Posterior vena cava (tissue), 2 donors: ENCODE results near the gene CYP2S1. TPM values are rescaled to one million over a fixed set of nuclear protein-coding genes. Genes with fewer than 3 reads are reported as not detected.

Source experiments
- DNase-seq: peaks from one replicate; pipeline ENCODE4 v3.0.0-alpha.2; 2020; ENCODE audit warnings: low spot score
- intact Hi-C, 2 donors: fragments of 100-400 bp; cut with DNase I; formaldehyde crosslinking; loops; one replicate each; pipeline versions ENCODE4 v1.14.1 to v1.14.2; 2022 to 2023
- total RNA-seq, 2 donors: library from RNA; stranded (reverse); fragmentation: NEBNext Ultra II Directional; extraction: Animal tissue kit (Norgen Biotek cat#: 25700); gene quantifications; one replicate each; pipeline ENCODE4 v1.2.1, GENCODE V29; 2021
- donor health status: DM: yes; HTN: yes; CAD: no.
- donor health status: DM: yes; HTN: yes; CAD: no.

Gene CYP2S1
- total RNA-seq, 2 donors from 2014 or later, result 1.2 to 1.4 TPM

DNA sequence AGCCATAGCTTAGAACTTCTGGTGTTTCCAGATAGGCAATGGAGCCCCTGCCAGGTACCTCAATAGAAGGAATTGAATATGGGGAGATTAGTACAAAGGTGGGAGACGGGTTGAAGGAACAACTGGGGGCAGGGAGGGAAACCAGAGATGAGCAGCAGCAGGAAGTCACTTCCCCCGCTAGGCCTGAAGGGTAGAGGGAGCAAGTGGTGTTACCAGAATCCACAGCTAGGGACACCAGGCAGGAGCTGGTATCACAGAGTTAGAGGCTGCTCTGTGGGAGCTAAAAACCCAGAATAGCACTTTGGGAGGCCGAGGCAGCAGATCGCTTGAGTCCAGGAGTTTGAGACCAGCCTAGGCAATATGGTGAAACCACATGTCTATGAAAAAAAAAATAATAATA is 55.9 kb downstream of the CYP2S1 start:
- intact Hi-C loops, result no loop called here
- no peak for DNase-seq

DNA sequence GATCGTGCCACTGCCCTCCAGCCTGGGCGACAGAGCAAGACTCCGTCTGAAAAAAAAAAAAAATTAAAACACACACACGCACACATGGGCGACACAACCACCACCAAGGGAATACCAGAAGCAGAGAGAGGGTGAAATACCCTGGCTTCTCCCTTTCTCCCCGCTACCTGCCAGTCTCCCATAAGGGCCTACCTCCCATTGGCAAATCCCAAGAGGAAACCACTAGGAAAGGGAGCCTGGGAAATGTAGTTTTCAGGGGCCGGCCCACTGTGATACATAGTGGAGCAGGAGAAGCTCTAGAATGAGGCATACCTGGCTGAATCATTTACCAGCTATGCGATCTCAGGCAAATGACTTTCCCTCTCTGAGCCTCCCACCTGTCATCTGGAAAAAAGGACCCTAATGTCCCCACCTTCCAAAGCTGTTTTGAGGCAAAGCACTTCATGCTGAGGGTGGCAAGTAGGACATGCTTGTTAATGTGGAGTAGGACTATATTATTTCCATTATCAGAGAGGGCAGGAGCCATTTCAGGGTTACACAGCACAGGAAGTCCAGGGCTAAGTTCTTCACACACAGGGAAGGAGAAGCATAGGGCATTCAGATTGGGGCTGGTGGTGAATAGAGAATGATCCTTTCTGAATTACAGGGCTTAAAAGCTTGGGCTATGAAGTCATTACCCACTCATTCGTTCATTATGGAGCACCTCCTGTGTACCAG is 56.8 kb downstream of the CYP2S1 start:
- intact Hi-C loops, result loop anchor here in 1 of 2 donors (5.0 kb wide), 1 partner anchor 118 kb away; no protein-coding TSS in a partner anchor
- DNase-seq, result no peak

DNA sequence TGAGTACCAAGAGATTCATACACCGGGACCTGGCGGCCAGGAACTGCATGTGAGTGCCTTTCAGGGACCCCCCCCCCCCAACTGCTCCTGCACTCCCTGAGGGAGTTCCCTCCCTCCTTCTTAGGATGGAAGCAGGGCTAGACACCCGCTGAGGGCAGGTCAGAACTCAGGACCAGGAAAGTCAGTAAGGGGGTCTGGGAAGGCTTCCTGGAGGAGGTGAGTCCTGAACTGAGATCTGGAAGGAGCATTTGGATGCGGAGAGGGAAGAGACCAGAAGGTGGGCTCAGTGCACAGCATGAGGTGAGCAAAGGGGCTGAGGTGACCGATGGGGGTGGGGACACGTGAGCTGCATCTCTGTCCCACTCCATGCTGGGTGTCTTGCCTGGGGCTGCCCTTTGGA is 60.6 kb downstream of the CYP2S1 start:
- DNase-seq, result no peak
- intact Hi-C loops, result loop anchor here in 1 of 2 donors (5.0 kb wide), 1 partner anchor 121 kb away; no protein-coding TSS in a partner anchor

DNA sequence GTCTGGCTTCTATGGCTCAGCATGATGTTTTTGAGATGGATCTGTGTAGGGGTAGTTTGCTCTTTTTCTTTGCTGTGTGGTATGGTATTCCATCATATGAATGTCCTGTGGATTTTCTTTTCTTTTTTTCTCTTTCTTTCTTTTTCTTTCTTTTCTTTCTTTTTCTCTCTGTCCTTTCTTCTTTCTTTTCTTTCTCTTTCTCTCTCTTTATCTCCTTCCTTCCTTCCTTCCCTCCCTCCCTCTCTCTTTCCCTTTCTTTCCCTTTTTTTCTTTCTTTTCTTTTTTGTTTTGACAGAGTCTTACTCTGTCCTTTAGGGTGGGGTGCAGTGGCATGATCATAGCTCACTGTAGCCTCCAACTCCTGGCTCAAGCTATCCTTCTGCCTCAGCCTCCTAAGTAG is 62.2 kb downstream of the CYP2S1 start:
- intact Hi-C loops, result no loop called here

More for the DNA sequence above, 62.2 kb downstream of the CYP2S1 start:
- no peak for DNase-seq

Other genes starting within 250 kb of the CYP2S1 start
- gene CYP2B6, start 201.9 kb upstream of the CYP2S1 start, total RNA-seq, result not detected
- not detected for gene CYP2A13, start 104.8 kb upstream of the CYP2S1 start, total RNA-seq
- not detected for gene CYP2F1, start 78.8 kb upstream of the CYP2S1 start, total RNA-seq
- gene AXL, start 26.0 kb downstream of the CYP2S1 start, total RNA-seq, result 100 to 1,000 TPM; 133 to 147 TPM
- 100 to 1,000 TPM; 150 to 157 TPM for gene HNRNPUL1, start 71.2 kb downstream of the CYP2S1 start, total RNA-seq
- 10 to 100 TPM; 17.5 to 23.9 TPM for gene CCDC97, start 117.0 kb downstream of the CYP2S1 start, total RNA-seq
- gene TGFB1, start 160.7 kb downstream of the CYP2S1 start, total RNA-seq, result 10 to 100 TPM; 43.8 to 61.5 TPM
- 1 to 10 TPM; 3.7 to 4.2 TPM for gene B9D2, start 170.9 kb downstream of the CYP2S1 start, total RNA-seq
- 1 to 10 TPM; 6.4 to 8.3 TPM for gene TMEM91, start 183.3 kb downstream of the CYP2S1 start, total RNA-seq
- 1 to 10 TPM; 7.2 to 7.3 TPM for gene EXOSC5, start 204.1 kb downstream of the CYP2S1 start, total RNA-seq
- 10 to 100 TPM in 1 of 2 donors, 1 to 10 TPM in 1; 8.5 to 15.7 TPM for gene BCKDHA, start 204.6 kb downstream of the CYP2S1 start, total RNA-seq
- gene B3GNT8, start 234.2 kb downstream of the CYP2S1 start, total RNA-seq, result 1 to 10 TPM; 3.3 to 4.2 TPM
- 10 to 100 TPM; 30.5 to 30.7 TPM for gene DMAC2, start 246.7 kb downstream of the CYP2S1 start, total RNA-seq
- not detected for gene ERICH4, start 249.9 kb downstream of the CYP2S1 start, total RNA-seq